Measurements from ENCODE around the gene PAX3. TPM values are rescaled to one million over a fixed set of nuclear protein-coding genes. Genes with fewer than 3 reads are reported as not detected.

PAX3 gene
- total RNA-seq, 2 donors from 2014 or later, result not detected

GRCh38 chr2:222334914-222335313 is 36.1 kb upstream of the PAX3 start:
- no peak for TF ChIP-seq CTCF (IDR thresholded peaks at IDR 0.05)
- TF ChIP-seq POLR2A (IDR thresholded peaks at IDR 0.05), result no peak
- H3K27ac ChIP-seq, result no peak overlapping the region
- H3K9me3 ChIP-seq, result peaks cover 0 to under 1% (median 0%) of the 10 kb centered on the region in 3 donors
- intact Hi-C loops (cut with DNase I), result no loop called here
- H3K27me3 ChIP-seq, result no peaks in the 10 kb centered on the region
- 75 to 87% methylated on average over 2 of the region's 2 CpGs for WGBS, 2 donors
- DNase-seq (no peak), ATAC-seq (no peak)
- no peak overlapping the region for H3K4me3 ChIP-seq
- no peaks in the 10 kb centered on the region for H3K4me1 ChIP-seq
- H3K36me3 ChIP-seq (replicated peaks in 1 of 2; ENCODE audit: insufficient read depth in 1 of 2, low read depth in 2 of 2), result no peaks in the 10 kb centered on the region

- no peak for TF ChIP-seq CTCF (IDR thresholded peaks at IDR 0.05)
- TF ChIP-seq POLR2A (IDR thresholded peaks at IDR 0.05), result no peak
- WGBS, 2 donors, result 74 to 94% methylated on average over 2 of the region's 2 CpGs
- Histone ChIP-seq H3K9me3 (peaks cover 0 to 4% (median 0%) of the 10 kb centered on the region in 3 donors), H3K4me1 (no peaks in the 10 kb centered on the region), H3K27ac (no peak overlapping the region), H3K27me3 (no peaks in the 10 kb centered on the region), H3K36me3 (replicated peaks in 1 of 2; ENCODE audit: insufficient read depth in 1 of 2, low read depth in 2 of 2) (no peaks in the 10 kb centered on the region), H3K4me3 (no peak overlapping the region)
- intact Hi-C loops (cut with DNase I), result no loop called here
- DNase-seq (no peak), ATAC-seq (no peak)
These were observed 34.6 kb upstream of the PAX3 start for GRCh38 chr2:222333397-222333796.

GRCh38 chr2:222332116-222332515 is 33.3 kb upstream of the PAX3 start:
- ATAC-seq (no peak), DNase-seq (no peak)
- Histone ChIP-seq H3K4me3 (no peak overlapping the region), H3K36me3 (replicated peaks in 1 of 2; ENCODE audit: insufficient read depth in 1 of 2, low read depth in 2 of 2) (no peaks in the 10 kb centered on the region), H3K27ac (no peak overlapping the region), H3K4me1 (no peaks in the 10 kb centered on the region), H3K9me3 (peaks cover 0 to 4% (median 0%) of the 10 kb centered on the region in 3 donors), H3K27me3 (no peaks in the 10 kb centered on the region)
- 54 to 71% methylated on average over 4 of the region's 4 CpGs for WGBS, 2 donors
- TF ChIP-seq POLR2A (IDR thresholded peaks at IDR 0.05) (no peak), CTCF (IDR thresholded peaks at IDR 0.05) (no peak)
- intact Hi-C loops (cut with DNase I), result no loop called here

- WGBS, 2 donors, result 58 to 75% methylated on average over 4 of the region's 4 CpGs
- Histone ChIP-seq H3K4me3 (no peak overlapping the region), H3K27me3 (no peaks in the 10 kb centered on the region), H3K27ac (no peak overlapping the region), H3K4me1 (no peaks in the 10 kb centered on the region), H3K9me3 (peaks cover 0 to 4% (median 0%) of the 10 kb centered on the region in 3 donors), H3K36me3 (replicated peaks in 1 of 2; ENCODE audit: insufficient read depth in 1 of 2, low read depth in 2 of 2) (no peaks in the 10 kb centered on the region)
- DNase-seq (no peak), ATAC-seq (no peak)
- intact Hi-C loops (cut with DNase I), result no loop called here
- TF ChIP-seq POLR2A (IDR thresholded peaks at IDR 0.05) (no peak), CTCF (IDR thresholded peaks at IDR 0.05) (no peak)
These were observed 32.1 kb upstream of the PAX3 start for GRCh38 chr2:222330910-222331309.

- TF ChIP-seq POLR2A (IDR thresholded peaks at IDR 0.05) (no peak), CTCF (IDR thresholded peaks at IDR 0.05) (no peak)
- ATAC-seq (no peak), DNase-seq (no peak)
- H3K27ac ChIP-seq, result no peak overlapping the region
- H3K4me1 ChIP-seq, result peaks cover 21% of the 10 kb centered on the region
- H3K9me3 ChIP-seq, result no peaks in the 10 kb centered on the region
- H3K4me3 ChIP-seq, result no peak overlapping the region
- intact Hi-C loops (cut with DNase I), result no loop called here
- H3K27me3 ChIP-seq, result peaks cover 0 to 7% of the 10 kb centered on the region in 2 donors
- no peaks in the 10 kb centered on the region for H3K36me3 ChIP-seq (replicated peaks in 1 of 2; ENCODE audit: insufficient read depth in 1 of 2, low read depth in 2 of 2)
These were observed 23.4 kb upstream of the PAX3 start for GRCh38 chr2:222322236-222322635.

Measured in body of pancreas (tissue), 4 donors.